SH-SY5Y (cell line): ENCODE results near the gene STX1B.

Experiments
- GATA2 ChIP-seq: IDR thresholded peaks from 2 replicates; pipeline ENCODE4 v1.6.1; 2011; ENCODE audit warnings: mild to moderate bottlenecking, low read depth, low read length
- GATA3 ChIP-seq: IDR thresholded peaks from 2 replicates; pipeline ENCODE4 v1.6.1; 2011; ENCODE audit warnings: low read depth, mild to moderate bottlenecking, low read length, moderate library complexity

The STX1B gene

DNA sequence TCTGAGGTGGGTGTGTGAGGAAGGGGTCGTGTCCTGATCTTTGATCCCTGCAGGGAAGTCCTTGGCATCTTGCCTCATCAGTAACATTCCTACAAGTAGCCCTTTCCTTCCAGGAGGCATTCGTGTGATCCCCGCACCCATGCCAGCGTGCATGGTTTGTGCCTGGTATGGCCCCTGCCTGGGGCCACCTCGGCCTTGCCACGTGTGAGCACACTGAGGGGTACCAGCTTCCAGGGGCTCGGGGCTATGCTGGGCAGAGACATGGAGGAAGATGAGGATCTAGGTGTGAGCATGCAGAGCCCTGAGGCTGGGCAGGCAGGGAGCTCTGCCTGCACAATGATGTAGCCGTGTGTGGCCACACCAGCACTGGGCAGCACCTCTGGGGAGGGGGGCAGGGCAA is 19.4 kb downstream of the STX1B start:
- TF ChIP-seq GATA2, result no peak
- no peak for TF ChIP-seq GATA3

DNA sequence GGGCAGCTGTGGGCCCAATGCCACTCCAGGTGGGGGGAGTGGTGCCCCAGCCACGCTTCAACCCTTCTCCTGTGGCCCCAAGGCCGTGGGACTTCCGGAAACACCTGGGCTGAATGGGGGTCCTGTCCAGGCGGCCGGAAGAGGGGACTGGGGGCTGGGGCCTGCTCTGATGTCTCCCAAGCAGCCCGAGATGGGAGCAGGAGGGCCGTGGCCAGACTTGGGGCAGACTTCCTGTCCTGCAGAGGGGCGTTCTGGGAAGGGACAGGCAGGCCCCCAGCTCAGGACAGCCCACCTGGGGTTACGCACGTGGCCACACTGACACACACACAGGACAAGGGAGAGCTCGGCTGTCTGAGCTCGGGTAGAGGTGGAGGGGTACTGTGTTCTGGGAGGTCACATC is 20.3 kb downstream of the STX1B start:
- TF ChIP-seq GATA3 (no peak), GATA2 (no peak)

DNA sequence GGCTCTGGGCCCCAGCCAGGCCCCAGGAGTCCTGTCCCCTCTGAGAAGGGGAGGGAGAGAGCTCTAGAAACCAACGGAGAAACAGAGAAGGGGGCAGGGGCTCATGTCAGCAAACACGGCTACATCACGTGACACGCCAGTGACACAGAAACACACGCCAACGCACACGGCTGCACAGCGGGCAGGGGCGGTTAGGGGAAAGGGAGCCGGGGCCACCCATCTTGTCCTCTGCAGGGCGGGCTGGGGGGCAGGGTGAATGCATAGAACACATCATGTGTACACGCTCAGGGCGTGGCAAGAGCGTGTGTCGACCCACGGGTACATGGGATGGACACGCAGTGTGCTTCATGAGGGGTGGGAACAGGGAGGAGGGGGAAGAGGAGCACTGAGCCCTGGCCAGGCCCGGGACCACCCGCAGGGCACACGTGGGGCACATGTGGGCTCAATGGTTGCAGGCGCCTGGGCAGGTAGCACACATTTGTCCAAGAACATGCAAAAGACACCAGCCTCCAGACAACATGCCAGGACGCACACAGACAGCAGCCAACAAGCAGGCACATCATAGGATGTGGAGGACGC is 20.9 kb downstream of the STX1B start:
- no peak for TF ChIP-seq GATA2
- TF ChIP-seq GATA3, result no peak

DNA sequence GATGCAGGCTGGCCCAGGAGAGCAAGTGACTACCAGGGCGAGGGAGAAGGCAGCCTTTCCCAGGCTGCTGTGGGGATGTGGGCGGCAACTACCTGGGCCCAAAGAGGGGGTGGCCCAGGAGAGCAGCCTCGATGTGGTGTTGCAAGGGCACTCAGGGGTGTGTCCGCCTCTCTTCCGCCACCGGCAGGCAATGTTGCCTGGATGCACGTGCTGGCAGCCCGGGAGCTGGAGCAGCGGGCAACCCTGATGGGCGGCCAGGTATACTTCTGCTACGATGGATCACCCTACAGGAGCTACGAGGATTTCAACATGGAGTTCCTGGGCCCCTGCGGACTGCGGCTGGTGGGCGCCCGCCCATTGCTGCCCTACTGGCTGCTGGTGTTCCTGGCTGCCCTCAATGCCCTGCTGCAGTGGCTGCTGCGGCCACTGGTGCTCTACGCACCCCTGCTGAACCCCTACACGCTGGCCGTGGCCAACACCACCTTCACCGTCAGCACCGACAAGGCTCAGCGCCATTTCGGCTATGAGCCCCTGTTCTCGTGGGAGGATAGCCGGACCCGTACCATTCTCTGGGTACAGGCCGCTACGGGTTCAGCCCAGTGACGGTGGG is 22.8 kb downstream of the STX1B start:
- no peak for TF ChIP-seq GATA3
- no peak for TF ChIP-seq GATA2

DNA sequence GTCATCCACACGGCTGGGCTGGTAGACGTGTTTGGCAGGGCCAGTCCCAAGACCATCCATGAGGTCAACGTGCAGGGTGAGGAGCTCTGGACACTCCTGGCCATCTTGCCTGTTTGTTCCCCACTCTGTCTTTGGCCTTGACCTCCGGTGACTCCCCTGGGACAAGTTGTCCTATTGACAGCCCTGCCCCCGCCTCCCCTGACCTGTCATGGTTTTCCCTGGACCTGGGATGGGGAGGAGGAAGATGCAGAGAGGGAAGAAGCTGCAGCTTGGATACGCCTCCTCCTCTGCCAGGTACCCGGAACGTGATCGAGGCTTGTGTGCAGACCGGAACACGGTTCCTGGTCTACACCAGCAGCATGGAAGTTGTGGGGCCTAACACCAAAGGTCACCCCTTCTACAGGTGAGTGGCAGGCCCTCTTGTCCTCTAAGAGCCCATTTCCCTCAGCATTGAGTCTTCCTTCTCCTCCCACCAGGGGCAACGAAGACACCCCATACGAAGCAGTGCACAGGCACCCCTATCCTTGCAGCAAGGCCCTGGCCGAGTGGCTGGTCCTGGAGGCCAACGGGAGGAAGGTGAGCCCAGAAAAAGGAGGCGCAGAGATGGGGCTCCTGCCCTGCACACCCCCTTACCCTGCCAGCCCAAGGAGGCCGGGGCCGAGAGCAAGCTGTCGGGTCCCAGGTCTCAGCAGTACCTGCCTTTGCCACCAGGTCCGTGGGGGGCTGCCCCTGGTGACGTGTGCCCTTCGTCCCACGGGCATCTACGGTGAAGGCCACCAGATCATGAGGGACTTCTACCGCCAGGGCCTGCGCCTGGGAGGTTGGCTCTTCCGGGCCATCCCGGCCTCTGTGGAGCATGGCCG is 24.1 kb downstream of the STX1B start:
- no peak for TF ChIP-seq GATA3

DNA sequence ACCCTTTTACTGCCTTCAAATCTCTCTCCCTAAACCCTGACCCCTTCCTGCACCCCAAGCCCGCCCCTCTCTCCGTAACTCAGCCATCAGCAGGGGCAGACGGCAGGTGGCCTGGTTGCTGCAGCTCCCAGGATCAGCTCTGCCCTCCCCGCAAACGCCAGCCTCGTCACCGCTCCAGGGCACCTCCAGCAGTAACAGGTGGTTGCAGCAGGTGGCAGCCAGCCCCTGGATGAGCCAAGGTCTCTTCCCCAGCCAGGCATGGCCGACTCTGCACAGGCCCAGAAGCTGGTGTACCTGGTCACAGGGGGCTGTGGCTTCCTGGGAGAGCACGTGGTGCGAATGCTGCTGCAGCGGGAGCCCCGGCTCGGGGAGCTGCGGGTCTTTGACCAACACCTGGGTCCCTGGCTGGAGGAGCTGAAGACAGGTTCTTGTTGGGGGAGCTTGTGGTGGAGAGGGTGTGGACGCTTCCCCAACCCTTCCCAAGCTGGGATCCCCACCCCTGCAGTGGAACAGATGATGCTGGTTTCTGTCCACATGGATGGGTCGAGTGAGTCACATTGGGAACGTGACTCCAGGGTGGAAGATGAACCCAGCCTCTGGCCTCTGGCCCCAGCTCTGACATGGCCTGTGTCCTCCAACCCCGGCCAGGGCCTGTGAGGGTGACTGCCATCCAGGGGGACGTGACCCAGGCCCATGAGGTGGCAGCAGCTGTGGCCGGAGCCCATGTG is 24.9 kb downstream of the STX1B start:
- TF ChIP-seq GATA2, result no peak
- no peak for TF ChIP-seq GATA3

DNA sequence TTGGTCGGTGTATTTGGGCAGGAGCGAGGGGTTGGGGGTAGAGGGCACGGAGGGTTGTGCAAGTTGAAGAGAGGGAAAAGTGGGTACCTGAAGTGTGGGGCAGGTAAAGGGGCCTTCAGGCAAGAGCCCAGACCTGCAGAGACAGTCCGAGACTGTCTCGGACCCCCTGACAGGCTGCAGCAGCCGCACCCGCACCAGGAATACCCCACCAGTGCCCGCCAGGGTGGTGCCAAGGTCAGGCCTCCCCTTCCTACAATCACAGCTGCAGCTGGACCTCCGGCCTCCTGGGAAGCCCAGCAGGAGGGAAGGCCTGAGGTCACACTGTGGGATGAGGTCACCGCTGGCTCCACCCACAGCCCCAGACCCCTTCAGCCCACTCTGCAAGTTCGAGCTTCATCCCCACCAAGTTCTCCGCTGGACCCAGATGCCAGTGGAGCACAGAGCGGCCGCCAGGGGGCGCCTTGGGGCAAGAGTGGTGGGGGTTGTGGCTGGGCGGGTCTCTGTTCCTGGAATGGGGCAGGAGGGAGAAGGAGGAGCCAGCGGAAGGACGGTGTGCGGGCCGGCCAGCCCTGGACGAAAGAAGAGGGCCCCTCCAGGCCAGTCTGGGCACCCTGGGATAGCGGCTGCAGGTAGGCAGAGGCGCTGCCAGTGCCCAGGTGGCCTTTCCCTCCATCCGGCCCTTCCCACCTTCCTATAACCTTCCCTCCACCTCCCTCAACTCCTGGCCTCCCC is 25.6 kb downstream of the STX1B start, which contains the start of gene HSD3B7:
Gene HSD3B7 (plus strand): TSS at position 539 of the 732 bp plus-strand sequence. CDS start 452 bp downstream, outside the sequence.
- TF ChIP-seq GATA3 (no peak), GATA2 (no peak)

DNA sequence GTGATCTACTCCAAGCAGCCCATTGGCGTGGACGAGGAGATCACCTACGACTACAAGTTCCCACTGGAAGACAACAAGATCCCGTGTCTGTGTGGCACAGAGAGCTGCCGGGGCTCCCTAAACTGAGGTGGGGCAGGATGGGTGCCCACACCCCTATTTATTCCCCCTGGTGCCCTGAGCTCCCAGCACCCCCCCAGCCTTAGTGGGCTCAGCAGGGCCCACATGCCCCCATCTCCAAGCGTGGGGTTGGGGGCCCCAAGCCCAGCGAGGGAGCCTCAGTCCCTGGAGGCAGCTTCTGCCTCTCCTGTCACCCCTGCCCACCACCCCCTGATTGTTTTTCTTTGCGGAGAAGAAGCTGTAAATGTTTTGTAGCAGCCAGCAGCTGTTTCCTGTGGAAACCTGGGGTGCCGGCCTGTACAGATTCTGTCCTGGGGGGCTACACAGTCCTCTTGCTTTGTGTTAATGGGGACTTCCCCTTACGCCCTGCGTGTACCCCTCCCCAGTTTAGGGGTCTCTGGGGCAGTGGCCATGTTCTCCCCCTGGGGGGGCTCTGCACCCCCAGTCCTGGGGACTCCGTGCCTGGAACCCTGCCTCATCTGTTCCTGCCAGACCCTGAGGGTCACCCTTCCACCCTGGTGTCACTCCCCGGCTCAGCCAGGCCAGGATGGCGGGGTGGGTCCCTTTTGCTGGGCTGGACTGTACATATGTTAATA is 26.4 kb downstream of the STX1B start:
- TF ChIP-seq GATA2 (no peak), GATA3 (no peak)

DNA sequence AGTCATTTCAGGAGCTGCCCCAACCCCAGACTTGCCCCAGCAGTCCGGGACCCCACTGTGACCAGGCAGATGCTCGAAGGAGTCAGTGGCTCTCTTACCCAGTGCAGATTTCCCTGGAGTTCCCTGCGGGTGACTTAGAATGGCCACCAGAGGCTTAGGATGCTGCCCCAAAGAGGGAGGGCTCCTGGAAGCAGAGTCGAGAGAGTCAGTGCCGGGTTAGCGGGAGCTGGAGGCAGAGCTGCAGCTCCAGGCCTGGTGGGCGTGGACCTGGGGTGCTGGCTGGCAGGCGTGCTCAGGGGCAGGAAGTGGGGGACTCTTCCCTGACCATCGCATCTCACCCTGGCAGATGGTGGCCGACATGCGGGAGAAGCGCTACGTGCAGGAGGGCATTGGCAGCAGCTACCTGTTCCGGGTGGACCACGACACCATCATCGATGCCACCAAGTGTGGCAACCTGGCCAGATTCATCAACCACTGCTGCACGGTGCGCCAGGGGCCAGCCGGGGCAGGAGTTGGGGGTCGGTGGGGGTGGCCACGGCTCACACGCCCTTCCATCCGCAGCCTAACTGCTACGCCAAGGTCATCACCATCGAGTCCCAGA is 27.0 kb downstream of the STX1B start:
- TF ChIP-seq GATA3 (no peak), GATA2 (no peak)

DNA sequence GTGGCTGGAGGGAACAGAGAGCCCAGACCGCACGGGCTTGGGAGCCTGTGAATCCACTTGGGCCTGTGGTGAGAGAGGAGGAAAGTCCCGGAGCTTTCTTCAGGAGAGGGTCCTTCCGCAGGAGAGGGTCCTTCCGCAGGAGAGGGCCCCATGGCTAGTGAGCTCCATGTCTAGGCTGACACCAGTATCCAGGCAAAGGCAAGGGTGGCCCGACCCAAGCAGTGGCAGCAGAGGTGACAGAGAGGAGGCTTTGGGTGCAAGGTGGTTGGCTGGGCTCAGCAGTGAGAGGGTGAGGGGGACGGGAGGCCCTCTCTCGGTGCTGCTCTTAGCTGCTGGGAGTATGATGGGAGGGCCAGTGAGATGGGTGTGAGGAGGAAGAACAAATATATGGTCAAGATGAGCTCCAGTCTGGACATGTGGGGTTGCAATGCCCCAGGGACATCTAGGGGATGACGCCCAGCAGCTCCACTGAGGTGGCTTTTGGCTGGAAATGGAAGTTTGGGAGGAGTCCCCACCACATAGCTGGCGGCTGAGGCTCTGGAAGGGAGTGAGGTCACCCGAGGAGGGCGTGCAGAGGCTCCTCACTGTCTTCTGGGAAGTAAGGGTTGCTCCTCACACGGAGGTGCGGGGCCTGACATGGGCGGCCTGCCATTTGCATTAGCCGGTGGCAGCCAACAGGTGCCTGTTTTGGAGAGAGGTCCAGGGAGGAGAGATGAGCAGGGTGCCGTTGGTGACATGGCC is 27.7 kb downstream of the STX1B start:
- TF ChIP-seq GATA3, result no peak
- TF ChIP-seq GATA2, result no peak

DNA sequence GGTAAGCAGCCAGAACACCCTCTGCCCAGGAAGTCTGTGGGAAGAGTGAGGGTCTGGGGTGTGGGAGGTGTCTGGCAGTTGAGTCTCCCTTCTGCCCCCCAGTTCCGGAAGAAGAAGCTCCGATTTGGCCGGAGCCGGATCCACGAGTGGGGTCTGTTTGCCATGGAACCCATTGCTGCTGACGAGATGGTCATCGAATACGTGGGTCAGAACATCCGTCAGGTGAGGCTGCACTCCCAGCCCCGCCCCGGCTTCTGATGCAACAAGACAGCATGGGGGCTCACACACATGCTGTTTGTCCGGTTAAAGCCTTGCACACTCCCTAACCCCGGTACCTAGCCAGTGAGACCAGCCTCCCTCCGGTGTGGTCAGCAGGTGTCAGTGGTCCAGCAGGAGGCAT is 29.5 kb downstream of the STX1B start:
- TF ChIP-seq GATA3 (no peak), GATA2 (no peak)

DNA sequence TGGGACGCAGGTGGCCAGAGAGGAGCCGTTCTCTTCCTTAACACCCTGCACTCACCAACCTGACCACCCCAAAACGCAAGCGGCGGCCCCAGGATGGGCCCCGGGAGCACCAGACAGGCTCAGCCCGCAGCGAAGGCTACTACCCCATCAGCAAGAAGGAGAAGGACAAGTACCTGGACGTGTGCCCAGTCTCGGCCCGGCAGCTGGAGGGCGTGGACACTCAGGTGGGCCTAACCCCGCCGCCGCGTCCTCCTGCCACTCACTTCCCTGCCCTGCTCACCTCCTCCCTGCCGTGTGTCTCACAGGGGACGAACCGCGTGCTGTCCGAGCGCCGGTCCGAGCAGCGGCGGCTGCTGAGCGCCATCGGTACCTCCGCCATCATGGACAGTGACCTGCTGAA is 30.0 kb downstream of the STX1B start:
- TF ChIP-seq GATA2 (no peak), GATA3 (no peak)
